ENCODE measurements around the gene PKM.

The PKM gene

DNA sequence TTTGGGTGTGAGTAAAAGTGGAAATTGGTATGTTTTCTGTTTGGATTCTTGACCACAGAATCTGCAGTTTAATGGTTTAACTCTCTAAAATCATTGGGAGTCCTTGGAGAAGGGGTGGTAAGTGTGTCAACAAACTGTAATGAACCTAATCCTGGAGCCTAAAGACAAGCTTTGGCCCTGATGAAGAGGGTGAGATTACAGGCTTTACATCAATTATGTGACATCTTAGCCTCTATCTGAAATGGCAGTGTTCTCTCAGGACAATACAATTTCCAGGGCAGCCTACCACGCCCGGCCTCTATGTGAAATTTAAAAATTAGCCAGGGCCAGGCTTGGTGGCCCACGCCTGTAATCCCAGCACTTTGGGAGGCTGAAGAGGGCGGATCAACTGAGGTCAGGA is 4.3 kb upstream of the PKM start:
- no peak for DNase-seq (ENCODE audit: low read depth, low spot score)

DNA sequence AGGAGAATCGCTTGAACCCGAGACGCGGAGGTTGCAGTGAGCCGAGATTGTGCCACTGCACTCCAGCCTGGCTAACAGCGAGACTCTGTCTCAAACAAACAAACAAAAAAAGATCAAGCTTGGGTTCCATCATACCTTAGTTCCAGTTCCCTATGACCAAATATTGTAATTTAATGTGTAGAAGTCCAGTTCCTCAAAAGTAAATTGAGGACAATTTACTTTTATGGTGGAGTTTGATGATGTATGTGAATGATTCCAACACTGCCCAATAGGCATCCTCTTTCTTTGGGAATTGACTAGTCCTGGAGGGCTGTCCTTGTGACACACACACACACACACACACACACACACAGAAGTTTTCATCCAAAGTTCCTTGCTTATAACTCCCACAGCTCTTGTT is 2.8 kb upstream of the PKM start:
- no peak for DNase-seq (ENCODE audit: low read depth, low spot score)

DNA sequence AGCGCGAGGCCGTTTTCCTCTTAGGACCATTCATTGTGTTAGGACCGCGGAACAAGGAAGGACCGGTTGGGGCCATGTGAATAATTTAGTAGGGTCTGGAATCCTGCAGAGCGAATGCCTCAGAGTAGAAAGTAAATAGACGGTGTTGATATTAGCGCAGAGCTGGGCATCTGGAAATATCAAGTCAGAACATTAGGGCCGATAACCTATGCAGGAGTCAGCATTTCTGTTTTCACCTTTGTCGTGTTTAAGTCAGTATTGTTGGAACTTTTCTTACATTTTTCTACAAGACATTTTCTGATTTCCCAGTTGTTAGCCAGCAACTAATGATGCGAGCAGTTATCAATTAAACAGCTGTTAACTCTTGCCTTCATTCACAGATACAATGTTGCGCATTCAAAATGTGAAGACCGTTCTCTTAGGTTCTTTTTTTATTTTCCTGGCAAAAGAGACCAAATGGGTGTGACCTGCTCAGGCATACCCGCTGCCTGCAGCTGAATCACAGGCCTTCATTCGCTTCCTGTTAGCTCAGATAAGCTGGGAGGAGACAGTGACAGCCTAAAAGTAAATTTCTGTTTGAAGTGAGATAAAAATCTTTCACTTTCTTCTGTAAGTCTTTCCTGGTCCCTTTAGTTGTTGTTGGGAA is 966 bp upstream of the PKM start:
- DNase-seq (ENCODE audit: low read depth, low spot score): peak; percentile 18

DNA sequence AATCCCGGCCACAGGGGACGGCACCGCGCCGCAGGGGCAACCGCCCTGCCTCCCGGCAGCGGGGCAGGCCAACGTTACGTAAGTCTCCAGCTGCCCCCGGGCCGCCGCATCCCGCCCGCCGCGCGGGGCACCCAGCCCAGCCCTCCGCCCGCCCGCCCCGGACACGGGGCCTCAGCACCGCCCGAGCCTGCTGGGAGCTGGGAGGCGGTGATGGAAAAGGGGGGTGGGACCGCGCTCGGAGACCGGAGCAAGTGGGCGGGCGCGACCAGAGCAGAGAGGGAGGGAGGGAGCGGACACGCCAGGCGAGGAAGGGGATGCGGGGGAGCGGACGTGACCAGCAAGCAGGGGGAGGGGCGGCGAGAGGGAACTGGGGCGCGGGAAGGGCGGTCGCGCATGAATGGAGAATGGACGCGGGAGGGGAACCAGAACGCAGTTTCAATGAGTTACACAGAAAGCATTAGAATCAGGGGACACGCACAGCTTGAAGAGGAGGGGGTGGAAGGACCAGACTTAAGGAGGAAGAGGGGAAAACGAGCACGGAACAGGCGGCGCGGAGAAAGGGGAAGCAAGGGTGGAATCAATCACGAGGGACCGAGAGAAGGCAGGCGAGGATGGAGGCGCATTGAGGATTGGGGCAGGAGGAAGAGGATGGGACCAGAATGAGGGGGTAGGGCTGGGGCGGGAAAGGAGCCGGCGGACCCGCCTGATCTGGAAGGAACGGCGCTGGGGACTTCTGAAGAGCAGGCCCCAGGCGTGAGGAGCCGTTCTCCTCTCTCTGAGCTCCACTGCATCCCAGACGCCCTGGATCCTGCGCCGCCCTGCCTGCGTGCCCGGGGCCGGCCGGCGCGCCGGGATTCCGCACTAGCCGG is 559 bp downstream of the PKM start:
- DNase-seq (ENCODE audit: low read depth, low spot score): peak; percentile 59

DNA sequence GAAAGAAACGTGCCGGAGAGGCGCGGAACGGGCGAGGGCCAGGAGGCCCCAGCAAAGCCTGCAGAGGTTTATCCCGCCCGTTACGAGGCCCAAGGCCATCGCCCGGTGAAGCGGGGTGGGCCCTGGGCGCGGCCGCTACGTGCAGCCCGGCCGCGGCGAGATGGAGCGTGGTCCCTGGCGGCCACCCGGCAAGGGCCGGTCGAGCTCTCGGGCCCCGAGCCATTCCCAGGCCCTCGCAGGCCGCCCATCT is 1.1 kb downstream of the PKM start:
- DNase-seq (ENCODE audit: low read depth, low spot score): no peak

DNA sequence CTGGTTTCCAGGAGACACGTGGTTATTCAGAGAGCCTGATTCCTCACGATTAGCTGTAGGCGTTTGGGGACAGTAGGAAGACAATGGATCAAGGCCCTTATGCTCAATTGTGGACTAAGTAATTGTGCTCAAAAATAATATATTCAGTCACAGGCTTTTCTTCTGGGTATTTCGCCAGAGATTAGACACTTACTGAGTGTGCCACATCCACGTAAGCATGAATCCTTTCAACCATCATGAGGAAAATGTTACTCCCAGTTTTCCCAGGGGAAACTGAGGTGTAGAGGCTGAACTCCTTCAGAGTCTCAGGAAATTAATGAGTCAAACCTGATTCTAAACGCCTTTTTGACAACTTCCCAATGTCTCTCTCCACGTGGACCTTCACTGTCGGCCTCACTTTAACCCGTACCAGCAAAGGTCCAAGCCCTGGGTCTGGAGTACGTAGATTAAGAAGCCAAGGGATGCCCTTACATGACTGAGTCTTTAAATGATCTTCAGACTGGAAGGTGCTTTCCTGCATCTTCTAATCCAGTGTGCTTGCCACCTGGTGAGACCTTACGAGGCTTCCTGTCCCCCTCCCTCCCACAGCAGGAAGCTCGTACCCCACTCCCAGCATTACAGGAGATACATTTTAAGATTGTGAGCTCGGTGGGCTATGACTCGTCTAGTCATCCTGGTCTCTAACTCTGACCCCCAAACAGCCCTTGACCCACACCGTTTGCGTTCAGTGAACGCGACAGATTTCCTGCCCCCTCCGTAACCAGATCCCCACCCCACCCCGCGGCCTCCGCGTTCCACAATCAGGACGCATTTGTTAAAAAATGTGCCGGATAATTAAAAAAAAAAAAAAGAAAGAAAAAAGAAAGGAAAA is 1.7 kb downstream of the PKM start:
- DNase-seq (ENCODE audit: low read depth, low spot score): no peak

DNA sequence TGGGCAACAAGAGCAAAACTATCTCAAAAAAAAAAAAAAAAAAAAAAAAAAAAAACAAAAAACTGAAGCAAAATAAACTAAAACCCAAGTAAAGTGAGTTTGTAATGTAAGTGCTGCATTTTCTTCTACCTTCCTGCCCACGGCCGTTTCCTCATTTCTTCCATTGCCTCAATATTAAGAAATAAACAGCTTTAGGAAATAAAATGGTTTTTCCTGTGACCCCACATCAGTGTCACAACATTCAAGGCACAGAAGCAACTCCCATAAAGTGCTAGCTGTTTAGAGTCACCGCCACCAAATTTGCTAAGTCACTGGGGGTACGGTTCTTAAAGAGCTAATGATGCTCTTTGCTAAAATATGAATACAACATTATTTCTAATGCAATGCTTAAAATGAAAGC is 3.3 kb downstream of the PKM start:
- no peak for DNase-seq (ENCODE audit: low read depth, low spot score)

DNA sequence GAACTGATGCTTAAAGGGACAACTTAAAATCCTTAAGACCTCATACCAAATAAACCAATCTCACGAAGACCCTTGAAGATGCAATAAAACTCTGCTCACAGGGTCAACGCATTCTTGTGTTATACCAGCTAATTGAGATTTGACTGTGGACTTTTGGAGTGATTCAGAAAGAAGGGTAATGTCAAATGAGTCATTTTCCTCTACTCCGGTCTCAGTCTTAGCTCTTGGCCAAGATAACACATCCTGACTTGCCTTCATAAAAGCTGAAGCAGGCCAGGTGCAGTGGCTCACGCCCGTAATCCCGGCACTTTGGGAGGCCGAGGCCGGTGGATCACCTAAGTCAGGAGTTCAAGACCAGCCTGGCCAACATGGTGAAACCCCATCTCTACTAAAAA is 3.8 kb downstream of the PKM start:
- no peak for DNase-seq (ENCODE audit: low read depth, low spot score)

DNA sequence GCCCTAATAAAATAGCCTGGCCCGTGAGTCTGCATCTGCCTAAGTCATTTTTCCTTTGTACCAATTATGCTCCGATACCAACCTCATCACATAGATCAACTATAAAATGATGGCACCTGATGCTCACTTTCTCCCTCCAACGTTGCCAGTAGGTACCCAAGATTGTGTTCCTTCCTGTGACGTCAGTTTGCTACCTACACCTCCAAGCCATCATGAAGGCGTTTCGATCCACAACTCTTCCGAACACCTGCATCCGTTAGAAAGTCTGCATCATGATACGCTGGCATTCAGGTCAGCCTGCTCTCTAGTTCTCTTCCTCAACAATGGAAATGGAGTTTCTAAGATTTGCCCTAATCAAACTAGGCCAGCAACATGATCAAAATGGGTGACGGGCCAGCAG is 7.7 kb downstream of the PKM start:
- DNase-seq (ENCODE audit: low read depth, low spot score): no peak

DNA sequence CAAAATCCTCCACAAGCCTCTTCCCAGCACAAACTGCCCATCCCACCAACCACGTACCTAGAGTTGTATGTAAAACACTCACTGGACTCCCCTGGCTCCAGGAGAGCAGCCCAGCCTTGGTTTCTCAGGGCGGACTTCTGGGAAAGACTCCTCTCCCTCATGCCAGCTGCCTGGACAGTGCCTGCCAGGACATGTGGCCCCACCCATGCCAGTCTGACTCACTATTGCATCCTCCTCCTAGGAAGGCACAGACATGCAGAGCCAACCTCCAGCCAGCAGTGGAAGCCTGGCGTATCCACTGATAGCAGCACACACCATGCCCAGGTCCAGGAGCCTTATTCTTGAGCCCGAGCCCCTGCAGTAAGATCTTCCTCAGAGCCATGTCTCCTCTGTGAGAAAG is 8.6 kb downstream of the PKM start:
- no peak for DNase-seq (ENCODE audit: low read depth, low spot score)

DNA sequence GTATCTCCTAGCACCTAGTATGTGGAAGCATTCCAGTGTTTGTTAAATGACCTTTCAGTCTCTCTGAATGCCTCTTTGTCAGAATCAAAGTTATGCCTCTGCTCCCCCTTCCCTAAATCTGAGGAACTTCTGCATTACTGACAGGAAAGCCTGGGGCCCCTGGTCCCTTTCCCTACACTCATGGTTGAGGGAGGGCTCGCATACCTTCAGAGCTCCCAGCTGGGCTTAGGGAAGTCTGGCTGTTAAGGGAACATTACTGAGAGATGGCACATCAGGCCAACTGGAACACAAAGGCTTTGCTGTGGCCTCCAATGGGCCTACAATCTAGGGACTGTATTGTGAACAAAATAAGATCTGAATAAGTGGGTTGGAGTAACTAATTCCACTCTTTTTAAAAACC is 10.3 kb downstream of the PKM start:
- no peak for DNase-seq (ENCODE audit: low read depth, low spot score)

DNA sequence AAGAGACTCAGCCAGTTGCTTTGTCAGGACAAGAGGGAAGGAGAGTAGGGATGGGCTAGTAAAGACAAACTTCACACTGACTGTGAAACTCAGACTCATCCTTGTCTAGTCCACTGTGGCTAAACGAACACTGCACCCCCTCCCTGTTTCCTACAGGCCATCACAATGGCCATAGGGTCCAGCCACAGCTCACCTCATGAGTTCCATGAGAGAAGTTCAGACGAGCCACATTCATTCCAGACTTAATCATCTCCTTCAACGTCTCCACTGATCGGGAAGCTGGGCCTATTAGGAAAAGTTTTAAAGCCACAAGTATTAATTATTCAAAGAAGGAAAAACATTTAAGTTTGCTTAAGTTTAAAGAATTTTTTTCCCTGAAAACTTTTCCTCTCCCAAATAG is 13.8 kb downstream of the PKM start:
- DNase-seq (ENCODE audit: low read depth, low spot score): no peak

DNA sequence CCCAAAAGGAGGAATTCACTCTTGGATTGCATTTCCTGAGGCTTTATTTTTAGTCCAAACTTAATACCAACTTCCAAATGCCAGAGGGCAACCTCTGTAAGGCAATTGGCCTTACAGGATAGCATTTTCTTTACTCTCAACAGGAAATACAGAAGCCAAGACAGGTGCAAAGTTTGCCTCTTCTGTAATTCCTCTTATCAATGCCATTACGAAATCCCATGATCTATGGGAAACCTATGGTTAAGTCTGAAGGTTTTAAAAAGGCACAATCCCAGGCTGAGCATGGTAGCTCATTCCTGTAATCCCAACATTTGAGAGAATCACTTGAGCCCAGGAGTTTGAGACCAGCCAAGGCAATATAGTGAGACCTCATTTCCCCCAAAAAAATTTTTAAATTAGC is 14.9 kb downstream of the PKM start:
- DNase-seq (ENCODE audit: low read depth, low spot score): no peak

DNA sequence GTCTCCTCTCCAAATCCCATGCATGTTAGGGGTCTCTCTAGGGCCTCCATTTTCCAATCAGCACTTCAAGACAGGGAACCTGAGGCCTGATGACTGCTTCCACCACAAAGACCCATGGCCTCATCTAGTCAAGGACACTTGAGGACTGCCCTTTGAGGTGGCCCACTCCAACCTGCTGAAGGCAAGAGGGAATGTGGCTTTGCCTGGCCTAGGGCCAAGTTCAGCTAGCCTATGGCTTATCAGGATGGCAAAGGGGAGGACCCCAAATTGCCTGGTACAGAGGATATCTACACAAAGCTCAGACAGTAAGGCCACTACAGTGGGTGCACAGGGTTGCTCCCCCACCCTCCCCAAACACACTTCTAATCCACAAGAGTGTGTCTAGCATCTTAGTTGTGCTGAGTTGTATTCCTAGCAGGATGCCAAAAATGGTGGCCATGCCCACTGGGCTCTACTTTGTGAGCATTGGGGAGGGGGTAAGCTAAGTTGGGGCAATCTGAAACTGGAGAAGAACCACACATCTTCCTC is 23.4 kb downstream of the PKM start:
- DNase-seq (ENCODE audit: low read depth, low spot score): no peak

DNA sequence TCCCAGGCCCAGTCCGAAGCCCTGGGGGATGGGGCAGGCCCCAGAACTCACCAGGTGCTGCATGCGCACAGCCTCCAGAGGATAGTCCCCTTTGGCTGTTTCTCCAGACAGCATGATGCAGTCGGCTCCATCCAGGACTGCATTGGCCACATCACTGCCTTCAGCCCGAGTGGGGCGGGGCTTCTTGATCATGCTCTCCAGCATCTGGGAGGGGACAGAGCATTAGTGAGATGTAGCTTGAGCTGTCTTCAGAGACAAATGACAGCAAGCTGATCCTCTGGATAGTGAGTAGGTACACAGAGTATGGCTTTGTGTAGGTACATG is 24.4 kb downstream of the PKM start:
- no peak for DNase-seq (ENCODE audit: low read depth, low spot score)

DNA sequence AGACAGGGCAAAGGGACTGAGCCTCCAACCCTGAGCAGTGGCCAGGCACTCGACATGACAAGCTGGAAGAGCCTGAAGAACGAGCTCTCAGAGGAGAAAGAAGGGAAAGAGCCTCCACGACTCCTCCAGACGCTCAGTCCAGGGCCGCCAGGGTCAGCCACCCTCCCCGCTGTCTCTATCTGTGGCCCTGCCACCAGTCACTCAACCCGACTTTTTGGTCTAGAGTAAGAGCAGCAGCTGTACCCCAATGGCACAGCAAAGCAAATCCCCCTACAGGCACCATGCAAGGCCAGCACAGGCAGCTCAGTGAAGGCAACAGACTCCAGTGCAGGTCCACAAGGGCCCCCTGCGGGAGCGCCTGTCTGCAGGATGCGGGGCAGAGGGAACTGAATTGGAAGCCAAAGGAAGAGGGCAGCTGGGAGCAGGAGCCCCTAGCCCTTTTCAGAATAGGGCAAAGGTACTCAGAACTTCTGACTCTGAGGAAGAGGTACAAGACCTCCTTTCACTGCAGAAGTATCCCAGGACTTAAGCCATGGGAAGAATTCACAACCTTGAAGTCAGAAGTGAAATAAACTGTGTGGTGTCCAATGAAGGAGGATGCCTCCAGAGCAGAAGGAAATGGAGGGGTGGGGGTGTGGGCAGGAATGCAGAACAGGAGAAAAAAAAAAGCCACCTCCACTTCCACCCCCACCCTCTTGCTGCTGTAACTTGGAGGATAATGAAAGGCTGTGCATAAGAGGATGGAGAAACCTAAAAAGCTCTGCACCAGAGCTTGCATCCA is 24.9 kb downstream of the PKM start:
- no peak for DNase-seq (ENCODE audit: low read depth, low spot score)

DNA sequence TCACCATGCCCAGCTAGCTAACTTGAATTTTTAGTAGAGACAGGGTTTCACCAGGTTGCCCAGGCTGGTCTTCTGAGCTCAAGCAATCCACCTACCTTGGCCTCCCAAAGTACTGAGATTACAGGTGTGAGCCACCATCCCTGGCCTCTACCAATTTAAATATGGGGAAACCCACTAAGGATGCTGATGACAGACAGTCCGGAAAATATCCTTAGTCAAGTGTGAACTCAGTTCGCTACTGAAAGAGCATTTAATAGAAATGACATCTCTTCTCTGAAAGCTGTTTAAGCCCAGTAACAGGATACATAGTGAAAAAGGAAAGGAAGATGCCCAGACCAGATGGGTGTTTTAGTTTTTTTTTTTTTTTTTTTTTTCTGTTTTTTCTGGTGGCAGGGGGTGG is 25.7 kb downstream of the PKM start:
- no peak for DNase-seq (ENCODE audit: low read depth, low spot score)

DNA sequence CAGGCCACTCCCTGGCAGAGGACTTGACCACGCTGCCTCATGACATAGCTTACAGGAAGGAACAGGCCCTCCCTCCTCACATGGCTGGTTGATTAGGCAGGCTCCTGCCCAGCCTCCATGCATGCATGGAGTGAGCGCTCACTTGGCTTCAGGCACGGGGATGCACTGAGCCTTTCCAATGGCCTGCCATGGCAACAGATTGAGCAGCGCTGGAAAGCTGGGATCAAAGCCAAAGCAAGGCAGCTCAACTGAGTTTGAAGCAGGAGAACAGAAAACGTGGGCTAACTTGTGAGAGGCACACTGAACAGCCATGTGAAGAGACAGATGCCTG is 27.5 kb downstream of the PKM start:
- DNase-seq (ENCODE audit: low read depth, low spot score): no peak

DNA sequence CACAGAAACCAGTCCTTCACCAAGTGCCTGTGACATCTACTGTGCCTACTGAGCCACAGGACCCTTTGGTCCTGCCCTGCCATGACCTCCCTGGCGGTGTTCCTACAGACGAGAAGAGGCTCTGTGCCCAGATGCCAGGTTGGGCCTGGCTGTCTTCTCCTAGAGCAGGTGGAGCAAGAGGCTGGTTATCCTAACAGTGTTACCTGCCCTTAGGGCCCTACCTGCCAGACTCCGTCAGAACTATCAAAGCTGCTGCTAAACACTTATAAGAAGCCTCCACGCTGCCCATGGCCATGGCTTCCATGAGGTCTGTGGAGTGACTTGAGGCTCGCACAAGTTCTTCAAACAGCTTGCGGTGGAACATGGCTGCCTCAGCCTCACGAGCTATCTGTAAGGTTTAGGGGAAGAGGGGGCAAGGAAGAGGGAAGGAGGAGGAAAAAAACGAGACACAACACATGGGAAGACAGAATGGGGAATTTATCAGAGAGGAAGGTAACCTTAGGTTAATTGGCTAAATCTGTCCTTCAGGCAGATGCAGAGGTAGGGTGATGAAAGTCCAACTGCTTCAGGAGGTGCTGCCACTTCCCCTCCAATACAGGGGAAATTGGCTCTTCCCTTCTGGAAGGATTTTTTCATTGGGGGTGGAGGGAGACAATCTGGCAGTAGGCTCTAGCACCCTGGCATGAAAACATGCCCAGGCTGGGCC is 28.0 kb downstream of the PKM start:
- no peak for DNase-seq (ENCODE audit: low read depth, low spot score)

DNA sequence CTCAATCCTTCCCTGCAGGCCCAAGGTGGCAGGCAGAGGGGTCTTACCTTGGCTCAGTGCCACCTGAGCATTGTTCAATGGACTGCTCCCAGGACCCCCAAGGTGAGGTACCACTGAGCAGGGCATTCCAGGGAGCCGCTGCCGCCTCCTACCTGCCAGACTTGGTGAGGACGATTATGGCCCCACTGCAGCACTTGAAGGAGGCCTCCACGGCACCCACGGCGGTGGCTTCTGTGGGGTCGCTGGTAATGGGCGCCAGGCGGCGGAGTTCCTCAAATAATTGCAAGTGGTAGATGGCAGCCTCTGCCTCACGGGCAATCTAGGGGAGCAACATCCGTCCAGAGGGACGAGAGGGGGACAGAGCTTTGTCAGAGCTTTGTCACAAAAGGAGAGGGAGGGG is 28.7 kb downstream of the PKM start:
- DNase-seq (ENCODE audit: low read depth, low spot score): no peak

DNA sequence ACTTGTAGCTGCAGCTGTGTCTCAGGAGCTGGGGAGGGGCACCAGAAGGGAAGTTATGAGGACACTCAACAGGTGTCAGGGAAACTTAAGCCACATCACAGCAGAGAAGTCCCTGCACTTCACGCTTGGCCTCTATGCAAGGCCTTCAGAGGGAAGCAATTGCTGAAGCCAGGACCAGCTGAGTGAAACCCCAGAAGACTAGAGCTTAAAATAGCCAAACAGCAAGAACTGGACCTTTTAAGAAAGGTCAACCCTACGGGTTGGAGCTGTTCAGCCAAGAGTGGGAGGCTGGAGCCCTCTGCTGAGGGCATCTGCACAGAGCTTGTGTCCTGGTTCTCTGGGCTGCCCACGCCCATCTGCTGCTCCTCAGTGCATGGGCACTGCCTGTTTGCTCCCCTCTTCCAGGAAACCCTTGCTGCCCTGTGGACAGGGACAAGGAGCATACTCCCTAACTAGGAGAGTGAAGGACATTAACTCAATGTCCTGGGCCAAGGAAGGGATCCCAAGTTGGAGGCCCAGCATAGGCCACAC is 29.5 kb downstream of the PKM start:
- no peak for DNase-seq (ENCODE audit: low read depth, low spot score)

All from smooth muscle cell of the brain vasculature (primary cell).